ENCODE measurements around the gene TP53AIP1. TPM values are rescaled to one million over a fixed set of nuclear protein-coding genes. Genes with fewer than 3 reads are reported as not detected.

The TP53AIP1 gene
- total and polyA plus RNA-seq, 2 of the 8 experiments (the other 6 are each of a cell fraction or from before 2014, with no cell fraction given): 0.03 TPM; not detected in 1

DNA sequence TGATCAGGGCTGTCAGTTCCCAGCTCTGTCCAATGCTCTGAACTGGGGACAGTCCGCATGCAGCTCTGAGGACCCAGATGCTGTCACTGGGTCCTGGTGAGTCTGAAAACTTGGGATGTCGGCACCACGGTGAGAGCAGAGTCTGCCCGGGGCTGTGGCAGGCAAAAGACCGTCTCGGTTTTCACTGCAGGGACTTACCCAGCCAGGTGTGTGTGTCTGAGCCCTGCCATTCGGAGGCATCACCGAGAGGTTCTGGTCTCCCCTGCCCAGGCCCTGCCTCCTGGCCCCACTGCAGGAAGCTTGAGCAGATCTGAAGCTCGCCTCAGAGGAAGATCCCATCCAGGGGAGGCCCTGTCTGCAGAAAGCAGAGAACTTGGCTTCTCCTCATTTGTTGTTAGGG lies 5.2 kb downstream of the TP53AIP1 start:
- Histone ChIP-seq H2AFZ (ENCODE audit: low read length) (no peak overlapping the region), H3K4me1 (replicated peaks in 1 of 4; ENCODE audit: control insufficient read depth in 3 of 4, insufficient read depth in 4 of 4, low read length in 3 of 4) (peaks cover 0 to 12% (median 9%) of the 10 kb centered on the region in 4 experiments; a peak in 6 of 7 replicates), H2BK5ac (ENCODE audit: low read depth, low read length) (0 out of 2 replicates have a peak overlapping the region, but pooled peaks have one; percentile 31), H3K79me1 (ENCODE audit: low read depth, low read length) (no peaks in the 10 kb centered on the region), H3K9ac (replicated peaks in 1 of 4; ENCODE audit: extremely low read depth in 1 of 4, low read depth in 3 of 4, low read length in 3 of 4) (peak overlapping the region in 2 of 4 experiments; percentile 40 to 45; a peak in 3 of 7 replicates), H4K5ac (ENCODE audit: insufficient read length, low read depth, low read length) (no peak overlapping the region), H3K4me2 (ENCODE audit: insufficient read depth in 1 of 2, low read depth in 2 of 2, low read length in 2 of 2) (no peak overlapping the region), H3K18ac (ENCODE audit: extremely low read depth, low read length) (no peak overlapping the region), H2BK12ac (ENCODE audit: low read depth, low read length) (peak overlapping the region; percentile 82), H2BK20ac (ENCODE audit: low read length) (0 out of 2 replicates have a peak overlapping the region, but pooled peaks have one; percentile 21), H3K79me2 (ENCODE audit: control insufficient read depth in 1 of 2, insufficient read depth in 2 of 2, low read length in 2 of 2) (no peaks in the 10 kb centered on the region), H3K27me3 (replicated peaks in 1 of 4; ENCODE audit: control insufficient read depth in 3 of 4, extremely low read depth in 1 of 4, insufficient read depth in 3 of 4, low read length in 3 of 4) (peaks cover 0 to 16% (median 7%) of the 10 kb centered on the region in 4 experiments; a peak in 6 of 7 replicates), H3K27ac (ENCODE audit: low read depth, low read length) (no peak overlapping the region), H3K23me2 (ENCODE audit: low read depth, low read length) (no peaks in the 10 kb centered on the region), H2AK5ac (ENCODE audit: low read depth, low read length) (no peak overlapping the region), H3K23ac (ENCODE audit: insufficient read length) (no peak overlapping the region), H3K36me3 (ENCODE audit: control insufficient read depth in 2 of 4, insufficient read depth in 4 of 4, low read length in 3 of 4) (no peaks in the 10 kb centered on the region), H2BK15ac (ENCODE audit: low read length) (no peak overlapping the region), H4K8ac (ENCODE audit: extremely low read depth, insufficient read depth, low read length) (no peak overlapping the region), H2BK120ac (replicated peaks; ENCODE audit: low read depth, low read length) (no peak overlapping the region), H3K56ac (replicated peaks; ENCODE audit: insufficient read length, low read depth, low read length) (no peak overlapping the region), H3K9me3 (ENCODE audit: insufficient read depth in 2 of 2, low read depth in 1 of 2, low read length in 1 of 2) (peaks cover 0 to 2% of the 10 kb centered on the region in 2 experiments; a peak in 1 of 4 replicates), H4K91ac (replicated peaks; ENCODE audit: insufficient read length, low read length) (no peak overlapping the region), H3K4ac (replicated peaks; ENCODE audit: insufficient read length, low read depth, low read length) (no peak overlapping the region), H3K14ac (ENCODE audit: insufficient read length) (no peak overlapping the region), H3K4me3 (ENCODE audit: extremely low read depth in 1 of 4, insufficient read depth in 2 of 4, low read depth in 3 of 4, low read length in 4 of 4) (no peak overlapping the region), H4K20me1 (replicated peaks in 1 of 2; ENCODE audit: control insufficient read depth in 1 of 2, insufficient read depth in 2 of 2, low read length in 2 of 2) (no peaks in the 10 kb centered on the region)
- no peak for DNase-seq (ENCODE audit: low read depth in 1 of 2, low spot score in 2 of 2)
- ChIA-PET POLR2A (ENCODE audit: partially characterized antibody) (no interaction called here), CTCF (ENCODE audit: partially characterized antibody) (interaction anchor here (0.8 to 14.7 kb wide), 9 partner anchors 9 to 56 kb away, joined by 3 to 243 read pairs (median 3); partner anchors contain the start of gene KCNJ5)
- TF ChIP-seq JUN (IDR thresholded peaks at IDR 0.05; ENCODE audit: low read depth, low read length): no peak
- no peak for TF ChIP-seq KDM1A (IDR thresholded peaks at IDR 0.05; ENCODE audit: borderline replicate concordance, low read length)
- TF ChIP-seq, protein P1, sequence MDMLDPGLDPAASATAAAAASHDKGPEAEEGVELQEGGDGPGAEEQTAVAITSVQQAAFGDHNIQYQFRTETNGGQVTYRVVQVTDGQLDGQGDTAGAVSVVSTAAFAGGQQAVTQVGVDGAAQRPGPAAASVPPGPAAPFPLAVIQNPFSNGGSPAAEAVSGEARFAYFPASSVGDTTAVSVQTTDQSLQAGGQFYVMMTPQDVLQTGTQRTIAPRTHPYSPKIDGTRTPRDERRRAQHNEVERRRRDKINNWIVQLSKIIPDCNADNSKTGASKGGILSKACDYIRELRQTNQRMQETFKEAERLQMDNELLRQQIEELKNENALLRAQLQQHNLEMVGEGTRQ (IDR thresholded peaks at IDR 0.05; ENCODE audit: low read length): no peak
- no peak for FAIRE-seq
- WGBS, 2 experiments (ENCODE audit: extremely low coverage in 1 of 2, insufficient coverage in 1 of 2, insufficient read length in 1 of 2, insufficient replicate concordance in 2 of 2, low coverage in 1 of 2, low lambda C conversion rate in 2 of 2, missing lambda C conversion rate in 1 of 2): 79% methylated on average over 9 of the region's 9 CpGs; no CpG with 5 or more reads in 1 of the 2 experiments

Data from H1 (cell line).